Measurements from ENCODE around the gene DNAH6. TPM values are rescaled to one million over a fixed set of nuclear protein-coding genes. Genes with fewer than 3 reads are reported as not detected.

The DNAH6 gene
- polyA plus RNA-seq, 1 donor (not counting 4 experiments of a cell fraction or from before 2014, with no cell fraction given) = 0.05 TPM

- DNase-seq (ENCODE audit: low read depth, low spot score) (no peak), FAIRE-seq (no peak)
- H3K4me3 ChIP-seq (ENCODE audit: control insufficient read depth in 2 of 3, extremely low read depth in 1 of 3, insufficient read depth in 2 of 3, low read depth in 1 of 3, low read length in 3 of 3) = no peak overlapping the region
- no peaks in the 10 kb centered on the region for H4K20me1 ChIP-seq (ENCODE audit: control insufficient read depth, extremely low read depth, insufficient read depth, low read length)
- no peak overlapping the region for H2AFZ ChIP-seq (ENCODE audit: control insufficient read depth, low read length)
- no peaks in the 10 kb centered on the region for H3K79me2 ChIP-seq (ENCODE audit: control insufficient read depth, insufficient read depth, low read length)
- TF ChIP-seq CTCF (optimal IDR thresholded peaks at IDR 0.05 in 1 of 3, IDR thresholded peaks at IDR 0.05 in 1 of 3, conservative IDR thresholded peaks at IDR 0.05 in 1 of 3; ENCODE audit: extremely low read depth in 1 of 3, insufficient read depth in 2 of 3, low read length in 3 of 3) = no peak
- no peak for TF ChIP-seq EZH2 (IDR thresholded peaks at IDR 0.05; ENCODE audit: low read length)
- dilution Hi-C loops (cut with MboI; ENCODE audit: extremely low pct_ligation_motif_present, low sequenced_read_pairs) = no loop called here
- H3K9ac ChIP-seq (ENCODE audit: control insufficient read depth, extremely low read depth, insufficient read depth, low read length) = no peak overlapping the region
- H3K27me3 ChIP-seq (ENCODE audit: control insufficient read depth, extremely low read depth, insufficient read depth, low read length) = peaks cover 5% of the 10 kb centered on the region
- no peaks in the 10 kb centered on the region for H3K36me3 ChIP-seq (ENCODE audit: control insufficient read depth in 2 of 2, extremely low read depth in 1 of 2, insufficient read depth in 2 of 2, low read length in 2 of 2)
- H3K4me1 ChIP-seq (ENCODE audit: control insufficient read depth, extremely low read depth, insufficient read depth, low read length) = no peaks in the 10 kb centered on the region
- no peak overlapping the region for H3K4me2 ChIP-seq (ENCODE audit: control insufficient read depth, extremely low read depth, insufficient read depth, low read depth, low read length)
- H3K9me1 ChIP-seq (ENCODE audit: control insufficient read depth, extremely low read depth, insufficient read depth, low read length) = no peaks in the 10 kb centered on the region
- H3K27ac ChIP-seq (ENCODE audit: control insufficient read depth, insufficient read depth, low read length) = no peak overlapping the region
- H3K9me3 ChIP-seq (ENCODE audit: control insufficient read depth, low read depth, low read length) = no peaks in the 10 kb centered on the region
Measured at GRCh38 chr2:84847326-84848050, 331.2 kb downstream of the DNAH6 start.

DNA sequence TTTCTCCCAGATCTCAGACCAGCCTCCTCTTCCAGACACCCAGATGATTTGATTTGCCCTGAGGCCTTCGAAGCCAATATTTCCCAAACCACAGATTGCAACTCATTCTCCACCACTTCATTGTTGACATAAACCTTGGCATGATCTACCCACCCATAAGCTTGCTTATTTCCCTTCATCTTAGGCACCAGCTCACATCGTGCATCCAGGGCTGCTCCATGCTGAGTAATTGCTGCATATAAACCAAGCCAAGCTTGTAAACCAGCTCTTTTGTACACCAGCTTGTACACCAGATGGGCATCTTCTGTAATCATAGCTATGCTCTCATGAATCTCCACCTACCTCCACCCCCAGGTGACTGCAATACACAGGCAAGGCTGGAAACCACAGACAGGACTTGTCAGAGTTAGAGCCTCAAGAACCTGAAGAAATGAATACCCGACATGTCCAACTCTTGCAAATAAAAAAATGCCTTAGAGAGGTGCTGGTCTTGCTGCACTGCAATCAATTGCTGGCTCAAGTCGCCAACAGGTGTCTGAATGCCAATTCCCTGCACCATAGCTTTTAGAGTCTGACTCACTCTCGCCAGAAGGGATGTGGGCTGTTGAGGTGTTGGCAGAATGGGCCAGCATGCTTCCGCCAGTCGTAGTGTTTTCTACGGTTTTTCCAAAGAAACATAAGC is 333.1 kb downstream of the DNAH6 start:
- H3K36me3 ChIP-seq (ENCODE audit: control insufficient read depth in 2 of 2, extremely low read depth in 1 of 2, insufficient read depth in 2 of 2, low read length in 2 of 2) = no peaks in the 10 kb centered on the region
- no peak overlapping the region for H2AFZ ChIP-seq (ENCODE audit: control insufficient read depth, low read length)
- no peak overlapping the region for H3K4me3 ChIP-seq (ENCODE audit: control insufficient read depth in 2 of 3, extremely low read depth in 1 of 3, insufficient read depth in 2 of 3, low read depth in 1 of 3, low read length in 3 of 3)
- no peak overlapping the region for H3K9ac ChIP-seq (ENCODE audit: control insufficient read depth, extremely low read depth, insufficient read depth, low read length)
- H4K20me1 ChIP-seq (ENCODE audit: control insufficient read depth, extremely low read depth, insufficient read depth, low read length) = no peaks in the 10 kb centered on the region
- H3K27ac ChIP-seq (ENCODE audit: control insufficient read depth, insufficient read depth, low read length) = no peak overlapping the region
- no peak for TF ChIP-seq CTCF (optimal IDR thresholded peaks at IDR 0.05 in 1 of 3, IDR thresholded peaks at IDR 0.05 in 1 of 3, conservative IDR thresholded peaks at IDR 0.05 in 1 of 3; ENCODE audit: extremely low read depth in 1 of 3, insufficient read depth in 2 of 3, low read length in 3 of 3)
- no peak for TF ChIP-seq EZH2 (IDR thresholded peaks at IDR 0.05; ENCODE audit: low read length)
- peaks cover 5% of the 10 kb centered on the region for H3K27me3 ChIP-seq (ENCODE audit: control insufficient read depth, extremely low read depth, insufficient read depth, low read length)
- FAIRE-seq = no peak
- no peaks in the 10 kb centered on the region for H3K79me2 ChIP-seq (ENCODE audit: control insufficient read depth, insufficient read depth, low read length)
- no peak for DNase-seq (ENCODE audit: low read depth, low spot score)
- no peak overlapping the region for H3K4me2 ChIP-seq (ENCODE audit: control insufficient read depth, extremely low read depth, insufficient read depth, low read depth, low read length)
- H3K9me3 ChIP-seq (ENCODE audit: control insufficient read depth, low read depth, low read length) = no peaks in the 10 kb centered on the region
- dilution Hi-C loops (cut with MboI; ENCODE audit: extremely low pct_ligation_motif_present, low sequenced_read_pairs) = no loop called here
- H3K9me1 ChIP-seq (ENCODE audit: control insufficient read depth, extremely low read depth, insufficient read depth, low read length) = no peaks in the 10 kb centered on the region
- H3K4me1 ChIP-seq (ENCODE audit: control insufficient read depth, extremely low read depth, insufficient read depth, low read length) = no peaks in the 10 kb centered on the region
